BJ (cell line): Measurements from ENCODE around the gene GALNT17. TPM values are rescaled to one million over a fixed set of nuclear protein-coding genes. Genes with fewer than 3 reads are reported as not detected.

ENCODE experiments used
- CTCF ChIA-PET: fragments of 350-600 bp; formaldehyde crosslinking; extraction: SDS; loops from one replicate; lab custom pipeline; 2021; ENCODE audit warnings: antibody characterized with exemption, inconsistent platforms; lab: Yijun Ruan, JAX
- POLR2A ChIA-PET: fragments of 300-600 bp; sonication (Branson Sonifier 250); formaldehyde crosslinking; extraction: SDS; loops from one replicate; lab custom pipeline; 2021; ENCODE audit warnings: antibody characterized with exemption; lab: Charles Lee
- DNase-seq: peaks from one replicate; pipeline ENCODE4 v3.0.0-alpha.2; 2011; ENCODE audit warnings: low read depth
- H3K27me3 ChIP-seq: 2 replicates; pipeline ENCODE4 v1.6.0; 2011; ENCODE audit warnings: low read length; ENCODE audit not compliant: control insufficient read depth, insufficient read depth
- H3K36me3 ChIP-seq: 2 replicates; pipeline ENCODE4 v1.5.1; 2011; ENCODE audit warnings: low read length; ENCODE audit not compliant: control insufficient read depth, insufficient read depth
- H3K4me3 ChIP-seq: 2 replicates; pipeline ENCODE4 v1.5.1; 2011; ENCODE audit warnings: low read depth, mild to moderate bottlenecking, control low read depth, low read length
- polyA plus RNA-seq: library from polyadenylated mRNA; depleted of rRNA; stranded (reverse); fragments of >200 nt; gene quantifications from 2 replicates; pipeline ENCODE4 v1.2.3, GENCODE V29; 2011
- TF ChIP-seq, protein P1 (sequence below): IDR thresholded peaks from 2 replicates; pipeline ENCODE4 v1.5.1; 2011; ENCODE audit warnings: low read depth, mild to moderate bottlenecking, control low read depth, inconsistent platforms, low read length, moderate library complexity; ENCODE audit not compliant: insufficient read depth

The GALNT17 gene
- polyA plus RNA-seq, 1 experiment: not detected

DNA sequence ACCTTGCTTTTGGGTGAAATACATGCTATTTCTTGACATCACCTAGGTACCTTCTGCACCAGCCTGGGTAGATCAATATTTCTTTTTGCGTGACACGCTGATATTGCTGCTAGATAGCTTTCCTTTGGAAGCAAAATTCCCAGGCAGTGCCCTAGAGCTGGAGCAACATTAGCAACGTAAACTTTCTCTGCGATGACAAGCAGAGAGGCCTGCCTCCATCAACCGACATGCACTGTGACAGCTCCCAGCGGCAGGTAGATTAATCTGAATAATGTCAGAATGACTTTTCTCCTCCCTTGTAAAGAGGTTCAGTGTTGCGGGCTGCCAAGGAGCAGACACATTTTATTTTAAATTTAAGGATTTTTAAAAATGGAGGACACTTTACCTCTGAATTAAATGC, 307.4 kb downstream of the GALNT17 start:
- Histone ChIP-seq H3K36me3 (no peaks in the 10 kb centered on the region), H3K4me3 (no peak overlapping the region), H3K27me3 (no peaks in the 10 kb centered on the region)
- DNase-seq: no peak
- ChIA-PET POLR2A (no interaction called here), CTCF (no interaction called here)
- TF ChIP-seq, protein P1, sequence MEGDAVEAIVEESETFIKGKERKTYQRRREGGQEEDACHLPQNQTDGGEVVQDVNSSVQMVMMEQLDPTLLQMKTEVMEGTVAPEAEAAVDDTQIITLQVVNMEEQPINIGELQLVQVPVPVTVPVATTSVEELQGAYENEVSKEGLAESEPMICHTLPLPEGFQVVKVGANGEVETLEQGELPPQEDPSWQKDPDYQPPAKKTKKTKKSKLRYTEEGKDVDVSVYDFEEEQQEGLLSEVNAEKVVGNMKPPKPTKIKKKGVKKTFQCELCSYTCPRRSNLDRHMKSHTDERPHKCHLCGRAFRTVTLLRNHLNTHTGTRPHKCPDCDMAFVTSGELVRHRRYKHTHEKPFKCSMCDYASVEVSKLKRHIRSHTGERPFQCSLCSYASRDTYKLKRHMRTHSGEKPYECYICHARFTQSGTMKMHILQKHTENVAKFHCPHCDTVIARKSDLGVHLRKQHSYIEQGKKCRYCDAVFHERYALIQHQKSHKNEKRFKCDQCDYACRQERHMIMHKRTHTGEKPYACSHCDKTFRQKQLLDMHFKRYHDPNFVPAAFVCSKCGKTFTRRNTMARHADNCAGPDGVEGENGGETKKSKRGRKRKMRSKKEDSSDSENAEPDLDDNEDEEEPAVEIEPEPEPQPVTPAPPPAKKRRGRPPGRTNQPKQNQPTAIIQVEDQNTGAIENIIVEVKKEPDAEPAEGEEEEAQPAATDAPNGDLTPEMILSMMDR: no peak

DNA sequence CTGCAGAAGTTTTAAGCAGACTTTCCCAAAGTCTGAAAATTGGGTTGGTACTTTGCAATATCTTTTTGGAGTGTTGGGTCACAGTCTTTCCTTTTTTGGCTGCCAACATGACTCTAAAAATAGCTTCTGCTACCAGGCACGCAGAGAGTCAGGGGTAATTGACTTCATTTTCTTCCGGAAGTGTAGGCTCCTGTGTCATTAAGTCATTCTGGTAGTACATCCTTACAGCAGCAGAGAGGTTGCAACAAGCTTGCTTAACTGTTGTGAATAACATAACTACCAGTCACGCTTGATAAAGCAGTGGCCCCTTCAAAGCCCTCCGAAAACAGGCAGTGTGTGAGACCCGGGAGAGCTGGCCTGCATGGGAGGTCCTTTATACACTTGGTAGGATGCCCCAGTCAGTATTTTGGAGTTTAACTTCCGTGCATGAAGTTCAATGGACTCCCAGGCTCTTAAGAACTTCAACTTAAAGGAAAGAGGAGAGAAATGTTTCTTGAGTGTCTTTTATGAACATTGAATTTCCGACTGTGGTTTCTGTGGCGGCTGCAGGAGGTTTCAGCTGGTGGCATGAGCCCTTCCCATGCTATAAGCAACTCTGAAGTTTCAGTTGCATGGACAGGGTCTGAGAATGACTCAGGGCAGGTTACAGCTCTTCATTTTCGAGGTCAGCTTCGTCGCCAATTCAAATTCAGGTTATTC, 310.7 kb downstream of the GALNT17 start:
- Histone ChIP-seq H3K27me3 (no peaks in the 10 kb centered on the region), H3K36me3 (no peaks in the 10 kb centered on the region), H3K4me3 (no peak overlapping the region)
- POLR2A ChIA-PET: no interaction called here
- CTCF ChIA-PET: no interaction called here
- TF ChIP-seq, protein P1: no peak
- no peak for DNase-seq

DNA sequence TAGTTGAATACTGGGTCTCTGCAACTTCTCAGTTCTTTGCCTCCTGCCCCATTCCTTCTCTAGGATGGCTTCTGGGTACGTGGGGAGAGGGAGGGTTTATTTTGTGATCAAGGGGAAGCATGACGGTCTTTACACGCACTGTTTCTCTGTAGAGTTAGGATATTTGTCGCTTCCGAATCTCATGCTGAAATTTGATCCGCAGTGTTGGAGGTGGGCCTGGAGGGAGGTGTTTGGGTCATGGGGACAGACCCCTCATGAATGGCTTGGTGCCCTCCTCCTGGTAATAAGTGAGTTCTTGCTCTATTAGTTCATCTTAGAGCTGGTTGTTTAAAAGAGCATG, 311.2 kb downstream of the GALNT17 start:
- Histone ChIP-seq H3K4me3 (no peak overlapping the region), H3K27me3 (no peaks in the 10 kb centered on the region), H3K36me3 (no peaks in the 10 kb centered on the region)
- CTCF ChIA-PET: no interaction called here
- POLR2A ChIA-PET: no interaction called here
- DNase-seq: no peak
- TF ChIP-seq, protein P1: no peak

DNA sequence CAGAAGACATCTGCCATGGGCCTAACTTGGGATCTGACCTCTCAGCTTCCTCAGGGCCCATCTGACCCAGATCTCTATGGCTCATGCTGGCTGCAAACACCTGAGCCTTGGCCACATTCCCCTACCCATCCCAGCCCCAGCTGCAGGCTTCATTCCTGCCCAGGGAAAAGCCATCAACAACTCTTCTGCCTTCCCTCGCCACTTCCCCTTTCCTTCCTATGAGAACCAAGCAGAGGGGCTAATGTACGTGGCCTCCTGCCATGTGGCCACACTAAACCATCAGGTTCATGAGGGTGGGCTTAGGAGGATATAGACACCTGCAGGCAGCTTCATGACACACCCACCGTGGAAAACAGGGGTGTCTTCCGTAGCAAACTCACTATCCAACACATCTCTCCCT, 312.2 kb downstream of the GALNT17 start:
- H3K36me3 ChIP-seq: no peaks in the 10 kb centered on the region
- POLR2A ChIA-PET: no interaction called here
- TF ChIP-seq, protein P1: no peak
- no peaks in the 10 kb centered on the region for H3K27me3 ChIP-seq
- H3K4me3 ChIP-seq: no peak overlapping the region
- CTCF ChIA-PET: no interaction called here
- DNase-seq: no peak

DNA sequence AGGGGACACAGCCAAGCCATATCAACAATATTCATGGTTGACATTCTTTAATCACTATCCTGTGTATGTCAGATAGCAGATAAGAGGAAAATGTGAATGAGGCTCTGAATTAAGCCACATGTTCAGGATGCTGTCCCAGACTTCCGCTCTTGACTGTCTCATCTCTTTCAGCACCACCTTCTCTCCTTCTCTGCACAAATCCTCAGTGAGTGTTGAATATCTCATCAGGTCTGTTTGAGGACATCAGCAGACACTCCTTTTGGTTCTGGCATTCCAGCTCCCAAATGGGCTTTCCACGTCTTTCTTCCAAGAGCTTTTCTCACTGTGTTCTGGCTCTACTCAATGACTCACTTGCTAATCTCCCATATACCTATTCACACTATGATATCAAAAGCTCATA, 321.7 kb downstream of the GALNT17 start:
- DNase-seq: no peak
- Histone ChIP-seq H3K27me3 (no peaks in the 10 kb centered on the region), H3K4me3 (no peak overlapping the region), H3K36me3 (no peaks in the 10 kb centered on the region)
- TF ChIP-seq, protein P1: no peak
- ChIA-PET CTCF (no interaction called here), POLR2A (no interaction called here)
